ENCODE measurements around the gene SDS.

Gene SDS

DNA sequence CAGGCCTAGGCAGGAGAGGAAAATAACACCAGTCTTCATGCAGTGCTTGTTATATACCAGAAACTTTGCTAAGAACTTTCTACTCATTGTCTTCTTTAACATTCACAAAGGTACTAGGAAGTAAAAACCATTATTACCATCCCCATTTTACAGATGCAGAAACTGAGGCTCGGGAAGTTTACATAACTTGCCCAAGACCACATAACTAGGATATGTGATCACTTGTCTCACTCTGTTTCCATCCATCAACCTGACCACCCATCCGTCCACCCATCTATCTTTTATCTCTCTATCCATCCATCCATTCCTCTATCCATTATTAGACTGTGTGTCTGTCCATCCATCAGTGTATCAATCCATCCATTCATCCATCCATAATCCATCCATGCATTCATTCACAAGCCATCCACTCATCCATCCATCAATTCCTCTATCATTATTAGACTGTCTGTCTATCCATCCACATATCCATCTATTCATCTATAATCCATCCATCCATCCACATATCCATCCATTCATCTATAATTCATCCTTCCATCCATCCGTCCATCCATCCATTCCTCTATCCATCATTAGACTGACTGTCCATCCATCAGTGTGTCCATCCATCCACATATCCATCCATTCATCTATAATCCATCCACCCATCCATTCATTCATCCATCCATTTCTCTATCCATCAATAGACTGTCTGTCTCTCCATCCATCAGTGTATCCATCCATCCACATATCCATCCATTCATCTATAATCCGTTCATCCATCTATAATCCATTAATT, 35.0 kb upstream of the SDS start:
- H3K4me3 ChIP-seq (ENCODE audit: low read depth, low read length), result no peak overlapping the region
- TF ChIP-seq, protein P1, sequence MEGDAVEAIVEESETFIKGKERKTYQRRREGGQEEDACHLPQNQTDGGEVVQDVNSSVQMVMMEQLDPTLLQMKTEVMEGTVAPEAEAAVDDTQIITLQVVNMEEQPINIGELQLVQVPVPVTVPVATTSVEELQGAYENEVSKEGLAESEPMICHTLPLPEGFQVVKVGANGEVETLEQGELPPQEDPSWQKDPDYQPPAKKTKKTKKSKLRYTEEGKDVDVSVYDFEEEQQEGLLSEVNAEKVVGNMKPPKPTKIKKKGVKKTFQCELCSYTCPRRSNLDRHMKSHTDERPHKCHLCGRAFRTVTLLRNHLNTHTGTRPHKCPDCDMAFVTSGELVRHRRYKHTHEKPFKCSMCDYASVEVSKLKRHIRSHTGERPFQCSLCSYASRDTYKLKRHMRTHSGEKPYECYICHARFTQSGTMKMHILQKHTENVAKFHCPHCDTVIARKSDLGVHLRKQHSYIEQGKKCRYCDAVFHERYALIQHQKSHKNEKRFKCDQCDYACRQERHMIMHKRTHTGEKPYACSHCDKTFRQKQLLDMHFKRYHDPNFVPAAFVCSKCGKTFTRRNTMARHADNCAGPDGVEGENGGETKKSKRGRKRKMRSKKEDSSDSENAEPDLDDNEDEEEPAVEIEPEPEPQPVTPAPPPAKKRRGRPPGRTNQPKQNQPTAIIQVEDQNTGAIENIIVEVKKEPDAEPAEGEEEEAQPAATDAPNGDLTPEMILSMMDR (IDR thresholded peaks at IDR 0.05; ENCODE audit: borderline replicate concordance, insufficient read depth, low read depth, low read length), result no peak

DNA sequence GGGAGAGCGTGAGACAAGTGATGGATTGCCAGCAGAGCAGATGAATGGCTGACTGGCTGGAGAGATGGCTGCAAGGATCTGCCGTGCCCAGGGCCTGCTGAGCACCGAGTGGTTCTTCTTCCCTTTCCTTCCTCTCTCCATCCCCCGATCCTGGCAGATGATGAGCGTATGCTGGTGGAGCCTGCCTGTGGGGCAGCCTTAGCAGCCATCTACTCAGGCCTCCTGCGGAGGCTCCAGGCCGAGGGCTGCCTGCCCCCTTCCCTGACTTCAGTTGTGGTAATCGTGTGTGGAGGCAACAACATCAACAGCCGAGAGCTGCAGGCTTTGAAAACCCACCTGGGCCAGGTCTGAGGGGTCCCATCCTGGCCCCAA, 34.0 kb upstream of the SDS start:
- TF ChIP-seq, protein P1 (IDR thresholded peaks at IDR 0.05; ENCODE audit: borderline replicate concordance, insufficient read depth, low read depth, low read length), result no peak
- H3K4me3 ChIP-seq (ENCODE audit: low read depth, low read length), result no peak overlapping the region

DNA sequence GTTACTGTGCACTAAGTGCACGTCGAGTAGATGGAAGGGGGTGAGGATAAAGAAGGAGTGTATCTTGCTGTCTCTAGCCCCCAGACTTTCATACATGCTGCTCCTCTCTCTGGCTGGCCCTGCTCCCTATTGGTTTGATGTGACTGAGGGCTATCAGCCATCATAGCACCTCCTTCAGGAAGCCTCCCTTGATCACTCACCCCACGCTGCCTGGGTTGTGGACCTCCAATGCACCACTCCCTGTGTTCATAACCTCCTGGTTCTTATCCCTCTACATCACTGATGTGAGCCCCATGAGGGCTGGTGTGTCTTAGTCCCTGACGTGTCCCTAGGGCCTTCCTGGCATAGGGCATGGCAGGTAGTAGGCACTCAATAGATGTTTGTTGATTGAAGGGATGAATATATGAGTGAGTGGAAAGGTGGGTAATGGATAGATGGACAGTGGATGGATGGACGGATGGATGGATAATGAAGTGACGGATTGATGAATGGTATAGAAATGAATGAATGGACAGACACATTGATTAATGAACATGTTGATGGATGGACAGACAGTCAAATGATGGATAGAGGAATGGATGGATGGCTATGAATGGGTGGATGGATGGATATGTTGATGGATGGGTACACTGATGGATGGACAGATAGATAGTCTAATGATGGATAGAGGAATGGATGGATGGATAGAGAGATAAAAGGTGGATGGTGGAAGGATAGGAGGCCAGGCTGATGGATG, 33.5 kb upstream of the SDS start:
- no peak overlapping the region for H3K4me3 ChIP-seq (ENCODE audit: low read depth, low read length)
- TF ChIP-seq, protein P1 (IDR thresholded peaks at IDR 0.05; ENCODE audit: borderline replicate concordance, insufficient read depth, low read depth, low read length), result no peak

DNA sequence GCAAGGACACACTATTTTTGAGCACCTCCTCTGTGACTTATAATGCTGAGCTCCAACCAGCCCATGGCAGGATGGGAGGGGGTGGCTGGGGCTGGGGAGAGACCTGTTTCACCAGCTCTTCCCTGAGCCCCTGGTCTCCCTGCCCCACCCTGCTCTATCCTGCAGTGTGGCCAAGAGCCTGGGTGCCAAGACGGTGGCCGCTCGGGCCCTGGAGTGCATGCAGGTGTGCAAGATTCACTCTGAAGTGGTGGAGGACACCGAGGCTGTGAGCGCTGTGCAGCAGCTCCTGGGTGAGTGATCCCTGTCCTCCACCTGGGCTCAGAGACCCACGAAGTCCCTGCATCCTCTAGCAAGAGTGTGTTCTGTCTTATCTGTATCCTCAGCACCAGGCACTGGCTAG, 32.9 kb upstream of the SDS start:
- TF ChIP-seq, protein P1 (IDR thresholded peaks at IDR 0.05; ENCODE audit: borderline replicate concordance, insufficient read depth, low read depth, low read length), result no peak

DNA sequence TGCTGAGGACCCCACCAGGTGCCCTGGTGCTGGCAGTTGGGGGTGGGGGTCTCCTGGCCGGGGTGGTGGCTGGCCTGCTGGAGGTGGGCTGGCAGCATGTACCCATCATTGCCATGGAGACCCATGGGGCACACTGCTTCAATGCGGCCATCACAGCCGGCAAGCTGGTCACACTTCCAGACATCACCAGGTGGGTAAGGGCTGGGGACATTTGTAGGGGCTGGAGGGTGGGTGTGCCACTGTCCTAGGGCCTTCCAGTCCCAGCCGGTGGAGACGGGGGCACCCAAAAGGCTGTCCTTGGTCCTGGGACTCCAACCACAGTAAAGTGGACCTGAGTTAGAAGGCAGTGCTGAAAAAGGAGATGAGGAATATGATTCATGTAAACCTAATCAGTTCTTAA, 31.7 kb upstream of the SDS start:
- H3K4me3 ChIP-seq (ENCODE audit: low read depth, low read length), result no peak overlapping the region
- TF ChIP-seq, protein P1 (IDR thresholded peaks at IDR 0.05; ENCODE audit: borderline replicate concordance, insufficient read depth, low read depth, low read length), result no peak

More for the DNA sequence above, 32.9 kb upstream of the SDS start:
- H3K4me3 ChIP-seq (ENCODE audit: low read depth, low read length), result no peak overlapping the region

DNA sequence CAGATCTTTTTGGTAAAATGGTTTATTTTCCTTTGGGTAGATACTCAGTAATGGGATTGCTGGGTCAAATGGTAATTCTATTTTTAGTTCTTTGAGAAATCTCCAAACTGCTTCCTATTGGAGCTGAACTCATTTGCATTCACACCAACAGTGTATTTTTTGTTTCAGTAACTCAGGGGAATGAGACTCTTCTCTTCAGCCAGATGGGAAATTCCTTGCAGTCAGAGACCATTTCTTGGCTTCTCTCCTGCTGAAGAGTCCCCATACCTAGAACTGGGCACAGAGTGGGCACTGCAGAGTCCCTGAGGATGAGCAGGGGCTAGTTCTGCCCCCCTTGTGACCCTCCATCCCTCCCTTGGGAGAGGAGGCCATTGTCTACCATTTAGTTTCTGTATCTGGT, 29.3 kb upstream of the SDS start:
- no peak overlapping the region for H3K4me3 ChIP-seq (ENCODE audit: low read depth, low read length)
- TF ChIP-seq, protein P1 (IDR thresholded peaks at IDR 0.05; ENCODE audit: borderline replicate concordance, insufficient read depth, low read depth, low read length), result no peak

DNA sequence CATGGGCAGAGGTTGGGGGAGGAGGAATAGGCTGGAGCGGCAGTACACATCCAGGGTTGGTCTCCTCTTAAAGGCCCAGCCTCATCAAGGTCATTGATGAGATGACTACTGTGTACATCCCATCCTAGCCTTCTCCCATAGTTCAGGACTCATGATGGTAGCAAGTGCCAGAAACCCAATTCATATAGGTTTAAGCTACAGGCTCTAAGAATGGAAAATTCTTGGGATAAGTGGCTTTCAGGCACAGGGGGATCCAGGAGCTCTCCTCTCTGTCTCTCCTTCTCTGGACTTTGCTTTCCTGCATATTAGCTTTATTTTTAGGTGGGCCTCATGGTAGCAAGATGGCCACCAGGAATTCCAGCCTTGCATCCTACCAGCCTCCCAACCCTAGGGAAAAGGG, 24.8 kb upstream of the SDS start:
- no peak overlapping the region for H3K4me3 ChIP-seq (ENCODE audit: low read depth, low read length)
- TF ChIP-seq, protein P1 (IDR thresholded peaks at IDR 0.05; ENCODE audit: borderline replicate concordance, insufficient read depth, low read depth, low read length), result no peak
